Ovary (tissue), 3 donors: ENCODE results near the gene LGALS8.
"Not testable (repeated sequence)": the region's sequence is repeated elsewhere in the genome, so short reads cannot be mapped to it uniquely, and the experiment has no call there.

Experiments used
- POLR2A ChIP-seq: fragments of 450-650 bp; IDR thresholded peaks from one replicate; pipeline ENCODE4 v1.6.1; 2017; ENCODE audit warnings: antibody characterized with exemption, mild to moderate bottlenecking, moderate library complexity
- TF ChIP-seq, protein P1 (sequence below), 3 donors: fragments of 450-650 bp in 2 of 3; fragments of 200-600 bp in 1 of 3; IDR thresholded peaks; one replicate each; pipeline versions ENCODE4 v1.5.1 to v1.8.0; 2016 to 2022; ENCODE audit warnings: antibody characterized with exemption in 3 of 3, mild to moderate bottlenecking in 1 of 3
- donor health status: DM: no; HTN: no; CAD: no.

DNA sequence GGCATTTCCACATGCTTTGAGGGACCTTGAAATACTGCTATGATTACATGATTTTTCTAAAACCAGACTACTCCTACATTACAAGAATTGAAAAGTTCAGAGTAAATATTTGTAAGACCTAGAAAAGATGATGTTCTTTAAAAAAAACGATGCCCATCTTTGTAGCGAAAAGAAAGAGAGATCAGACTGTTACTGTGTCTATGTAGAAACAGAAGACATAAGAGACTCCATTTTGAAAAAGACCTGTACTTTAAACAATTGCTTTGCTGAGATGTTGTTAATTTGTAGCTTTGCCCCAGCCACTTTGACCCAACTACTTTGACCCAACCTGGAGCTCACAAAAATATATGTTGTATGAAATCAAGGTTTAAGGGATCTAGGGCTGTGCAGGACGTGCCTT lies 19.4 kb upstream of the LGALS8 start:
- TF ChIP-seq, protein P1, sequence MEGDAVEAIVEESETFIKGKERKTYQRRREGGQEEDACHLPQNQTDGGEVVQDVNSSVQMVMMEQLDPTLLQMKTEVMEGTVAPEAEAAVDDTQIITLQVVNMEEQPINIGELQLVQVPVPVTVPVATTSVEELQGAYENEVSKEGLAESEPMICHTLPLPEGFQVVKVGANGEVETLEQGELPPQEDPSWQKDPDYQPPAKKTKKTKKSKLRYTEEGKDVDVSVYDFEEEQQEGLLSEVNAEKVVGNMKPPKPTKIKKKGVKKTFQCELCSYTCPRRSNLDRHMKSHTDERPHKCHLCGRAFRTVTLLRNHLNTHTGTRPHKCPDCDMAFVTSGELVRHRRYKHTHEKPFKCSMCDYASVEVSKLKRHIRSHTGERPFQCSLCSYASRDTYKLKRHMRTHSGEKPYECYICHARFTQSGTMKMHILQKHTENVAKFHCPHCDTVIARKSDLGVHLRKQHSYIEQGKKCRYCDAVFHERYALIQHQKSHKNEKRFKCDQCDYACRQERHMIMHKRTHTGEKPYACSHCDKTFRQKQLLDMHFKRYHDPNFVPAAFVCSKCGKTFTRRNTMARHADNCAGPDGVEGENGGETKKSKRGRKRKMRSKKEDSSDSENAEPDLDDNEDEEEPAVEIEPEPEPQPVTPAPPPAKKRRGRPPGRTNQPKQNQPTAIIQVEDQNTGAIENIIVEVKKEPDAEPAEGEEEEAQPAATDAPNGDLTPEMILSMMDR (IDR thresholded peaks at IDR 0.05), result not testable (repeated sequence)
- TF ChIP-seq POLR2A, result not testable (repeated sequence)
